Hepatocyte (in vitro differentiated cells): ENCODE data around the gene TBL3. TPM values are rescaled to one million over a fixed set of nuclear protein-coding genes. Genes with fewer than 3 reads are reported as not detected.

Experiments used
- DNase-seq: peaks from one replicate; pipeline ENCODE4 v3.0.0-alpha.2; 2016; ENCODE audit warnings: low spot score
- H2AFZ ChIP-seq: fragments of 200-600 bp; sonication (generic); 2 replicates; pipeline ENCODE4 v1.6.0; 2016; ENCODE audit warnings: antibody characterized with exemption, mild to moderate bottlenecking
- H3K27ac ChIP-seq: fragments of 200-600 bp; sonication (generic); 2 replicates; pipeline ENCODE4 v1.5.1; 2016; ENCODE audit warnings: mild to moderate bottlenecking
- H3K27me3 ChIP-seq: fragments of 200-600 bp; sonication (generic); 2 replicates; pipeline ENCODE4 v1.6.1; 2016
- H3K36me3 ChIP-seq: fragments of 200-600 bp; sonication (generic); replicated peaks from 2 replicates; pipeline ENCODE4 v1.5.1; 2016; ENCODE audit warnings: low read depth; ENCODE audit not compliant: insufficient read depth
- H3K4me1 ChIP-seq: fragments of 200-600 bp; sonication (generic); 2 replicates; pipeline ENCODE4 v1.5.1; 2016; ENCODE audit warnings: mild to moderate bottlenecking, moderate library complexity; ENCODE audit not compliant: insufficient read depth
- H3K4me2 ChIP-seq: fragments of 200-600 bp; sonication (generic); 2 replicates; pipeline ENCODE4 v1.6.0; 2016
- H3K4me3 ChIP-seq: fragments of 200-600 bp; sonication (generic); 2 replicates; pipeline ENCODE4 v1.5.1; 2016; ENCODE audit warnings: mild to moderate bottlenecking
- H3K79me2 ChIP-seq: fragments of 200-600 bp; sonication (generic); 2 replicates; pipeline ENCODE4 v1.6.0; 2017; ENCODE audit warnings: mild to moderate bottlenecking
- H3K9me2 ChIP-seq: fragments of 200-600 bp; sonication (generic); replicated peaks from 2 replicates; pipeline ENCODE4 v1.6.0; 2017; ENCODE audit warnings: mild to moderate bottlenecking; ENCODE audit not compliant: insufficient read depth
- H3K9me3 ChIP-seq: fragments of 200-600 bp; sonication (generic); 2 replicates; pipeline ENCODE4 v1.5.1; 2016; ENCODE audit warnings: low read depth, mild to moderate bottlenecking
- H4K20me1 ChIP-seq: fragments of 200-600 bp; sonication (generic); 2 replicates; pipeline ENCODE4 v1.6.0; 2016; ENCODE audit warnings: mild to moderate bottlenecking; ENCODE audit not compliant: insufficient read depth, poor library complexity, severe bottlenecking
- CTCF ChIP-seq: fragments of 200-600 bp; sonication (generic); IDR thresholded peaks from 2 replicates; pipeline ENCODE4 v1.5.1; 2016; ENCODE audit warnings: antibody characterized with exemption, mild to moderate bottlenecking; ENCODE audit not compliant: poor library complexity
- EZH2 ChIP-seq: fragments of 200-600 bp; sonication (generic); IDR thresholded peaks from 2 replicates; pipeline ENCODE4 v1.6.1; 2016; ENCODE audit warnings: antibody characterized with exemption, mild to moderate bottlenecking, borderline replicate concordance
- EZH2phosphoT487 ChIP-seq: fragments of 200-600 bp; sonication (generic); IDR thresholded peaks from one replicate; pipeline ENCODE4 v1.6.1; 2018; ENCODE audit warnings: antibody characterized with exemption, mild to moderate bottlenecking, low read depth, moderate library complexity; ENCODE audit not compliant: unreplicated experiment, severe bottlenecking
- WGBS: methylation state at CpG from one replicate; pipeline ENCODE4 v1.1.6; 2016; ENCODE audit warnings: low lambda C conversion rate; ENCODE audit errors: missing lambda C conversion rate; 5-methylcytosine and 5-hydroxymethylcytosine counted together
- polyA plus RNA-seq: library from polyadenylated mRNA; unstranded; fragments of >200 nt; fragmentation: Nextera tagmentation; extraction: Ambion mirVana; gene quantifications from 2 replicates; pipeline ENCODE4 v1.2.1, GENCODE V29; 2016
- total RNA-seq: library from RNA; depleted of rRNA; stranded (reverse); fragments of >200 nt; gene quantifications from 2 replicates; pipeline ENCODE4 v1.2.3, GENCODE V29; 2014

Gene TBL3
- total and polyA plus RNA-seq, 2 experiments from 2014 or later = 24.2 to 48.5 TPM

GRCh38 chr16:1978476-1979120 is 6.7 kb downstream of the TBL3 start:
- Histone ChIP-seq H3K4me1 (peaks cover 16% of the 10 kb centered on the region), H3K9me2 (no peaks in the 10 kb centered on the region), H3K79me2 (peaks cover 5% of the 10 kb centered on the region), H3K4me3 (no peak overlapping the region), H3K27me3 (peaks cover 39% of the 10 kb centered on the region), H3K9me3 (no peaks in the 10 kb centered on the region), H3K36me3 (no peaks in the 10 kb centered on the region), H3K27ac (peak overlapping the region; percentile 48), H2AFZ (no peak overlapping the region), H4K20me1 (no peaks in the 10 kb centered on the region), H3K4me2 (peak overlapping the region; percentile 75)
- no peak for DNase-seq
- WGBS = 79% methylated on average over 36 of the region's 37 CpGs
- TF ChIP-seq CTCF = no peak
- no peak for TF ChIP-seq EZH2phosphoT487
- no peak for TF ChIP-seq EZH2

GRCh38 chr16:1979271-1980029 is 7.6 kb downstream of the TBL3 start:
- peak overlapping the region; percentile 75 for H3K4me2 ChIP-seq
- peaks cover under 1% of the 10 kb centered on the region for H3K79me2 ChIP-seq
- no peaks in the 10 kb centered on the region for H3K9me2 ChIP-seq
- H3K9me3 ChIP-seq = no peaks in the 10 kb centered on the region
- H4K20me1 ChIP-seq = no peaks in the 10 kb centered on the region
- TF ChIP-seq CTCF (no peak), EZH2 (no peak), EZH2phosphoT487 (no peak)
- no peaks in the 10 kb centered on the region for H3K36me3 ChIP-seq
- peaks cover 16% of the 10 kb centered on the region for H3K4me1 ChIP-seq
- 16% methylated on average over 51 of the region's 70 CpGs for WGBS
- no peak overlapping the region for H2AFZ ChIP-seq
- no peak overlapping the region for H3K4me3 ChIP-seq
- peak overlapping the region; percentile 66 for H3K27ac ChIP-seq
- peak; percentile 90 for DNase-seq
- peaks cover 39% of the 10 kb centered on the region for H3K27me3 ChIP-seq

DNA sequence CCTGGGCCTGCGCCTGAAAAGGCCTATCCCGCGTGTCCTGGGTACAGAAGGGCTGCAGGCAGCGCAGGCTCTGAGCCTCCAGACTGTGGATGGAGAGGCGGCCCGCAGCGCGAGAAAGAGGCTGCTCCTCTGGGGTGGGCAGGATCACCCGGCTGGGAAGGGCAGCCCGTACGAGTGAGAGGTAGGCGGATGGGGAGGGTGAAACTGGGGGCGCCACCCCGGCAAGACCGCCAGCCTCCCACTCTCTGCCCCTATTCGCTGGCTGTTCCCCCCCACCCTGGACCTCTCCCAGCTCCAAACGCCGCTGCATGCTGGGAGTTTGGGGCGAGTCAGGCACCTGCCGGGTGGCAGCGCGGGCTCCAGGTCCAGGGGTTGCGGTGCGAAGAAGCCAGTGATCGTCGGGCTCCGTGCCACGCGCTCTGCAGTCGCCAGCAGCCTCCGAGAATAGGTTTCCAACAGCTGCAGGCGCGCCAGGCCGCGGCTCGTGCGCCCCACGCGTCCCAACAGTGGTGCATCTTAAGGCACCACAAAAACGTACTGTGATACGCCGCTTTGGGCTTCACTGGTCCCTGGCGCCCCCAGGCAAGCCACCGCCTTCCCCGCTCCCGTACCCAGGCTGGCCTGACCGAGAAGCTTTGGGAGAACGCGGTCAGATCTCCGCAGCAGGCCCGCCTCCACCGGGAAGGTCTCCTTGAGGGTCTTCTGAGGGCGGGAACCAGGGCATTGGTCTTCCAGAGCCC is 8.3 kb downstream of the TBL3 start:
- no peak for TF ChIP-seq EZH2phosphoT487
- TF ChIP-seq EZH2 = peak; percentile 22
- Histone ChIP-seq H3K36me3 (no peaks in the 10 kb centered on the region), H3K4me2 (peak overlapping the region; percentile 75), H3K4me3 (no peak overlapping the region), H3K27me3 (peaks cover 39% of the 10 kb centered on the region), H3K9me3 (no peaks in the 10 kb centered on the region), H2AFZ (no peak overlapping the region), H3K9me2 (no peaks in the 10 kb centered on the region), H3K79me2 (peaks cover 8% of the 10 kb centered on the region), H3K27ac (peak overlapping the region; percentile 66), H3K4me1 (peaks cover 23% of the 10 kb centered on the region), H4K20me1 (no peaks in the 10 kb centered on the region)
- 24% methylated on average over 45 of the region's 53 CpGs for WGBS
- DNase-seq = no peak
